ENCODE measurements around the gene MPRIP.
"Not testable (repeated sequence)": the region's sequence is repeated elsewhere in the genome, so short reads cannot be mapped to it uniquely, and the experiment has no call there.

MPRIP gene

DNA sequence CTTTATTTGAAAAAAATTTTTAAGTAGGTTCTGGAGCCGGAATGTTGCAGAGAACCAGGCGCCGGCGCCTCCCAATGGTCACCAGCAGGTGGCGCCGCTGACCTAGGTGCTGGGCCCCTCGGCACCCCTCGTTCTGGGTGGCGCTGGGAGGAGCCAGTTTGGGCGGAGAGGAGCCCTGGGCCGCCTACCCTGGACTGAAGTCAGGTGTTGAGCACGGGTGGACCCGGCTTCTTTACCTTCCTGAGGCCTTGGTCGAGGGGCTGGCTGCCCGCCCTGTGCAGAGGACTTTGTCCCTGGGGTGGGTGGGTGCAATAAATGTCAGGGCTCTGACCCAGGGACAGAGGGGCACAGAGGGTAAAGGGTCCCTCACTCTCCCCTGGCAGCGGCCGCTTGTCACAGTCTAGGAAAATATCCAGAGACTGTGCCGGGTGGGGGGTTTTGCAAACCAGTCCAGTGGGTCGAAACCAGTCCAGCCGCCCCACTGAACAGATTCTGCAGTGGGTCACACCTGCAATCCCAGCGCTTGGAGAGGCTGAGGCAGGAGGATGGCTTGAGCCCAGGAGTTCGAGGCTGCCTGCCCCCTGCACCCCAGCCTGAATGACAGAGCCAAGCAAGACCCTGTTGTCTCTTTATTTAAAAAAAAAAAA is 40.3 kb upstream of the MPRIP start:
- peak; percentile 95 for ATAC-seq
- TF ChIP-seq, protein P1, sequence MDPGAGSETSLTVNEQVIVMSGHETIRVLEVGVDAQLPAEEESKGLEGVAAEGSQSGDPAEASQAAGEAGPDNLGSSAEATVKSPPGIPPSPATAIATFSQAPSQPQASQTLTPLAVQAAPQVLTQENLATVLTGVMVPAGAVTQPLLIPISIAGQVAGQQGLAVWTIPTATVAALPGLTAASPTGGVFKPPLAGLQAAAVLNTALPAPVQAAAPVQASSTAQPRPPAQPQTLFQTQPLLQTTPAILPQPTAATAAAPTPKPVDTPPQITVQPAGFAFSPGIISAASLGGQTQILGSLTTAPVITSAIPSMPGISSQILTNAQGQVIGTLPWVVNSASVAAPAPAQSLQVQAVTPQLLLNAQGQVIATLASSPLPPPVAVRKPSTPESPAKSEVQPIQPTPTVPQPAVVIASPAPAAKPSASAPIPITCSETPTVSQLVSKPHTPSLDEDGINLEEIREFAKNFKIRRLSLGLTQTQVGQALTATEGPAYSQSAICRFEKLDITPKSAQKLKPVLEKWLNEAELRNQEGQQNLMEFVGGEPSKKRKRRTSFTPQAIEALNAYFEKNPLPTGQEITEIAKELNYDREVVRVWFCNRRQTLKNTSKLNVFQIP (CRISPR knock-in tag; IDR thresholded peaks at IDR 0.05; ENCODE audit: borderline replicate concordance, low read depth), result no peak
- TF ChIP-seq PPARA (CRISPR knock-in tag; IDR thresholded peaks at IDR 0.05; ENCODE audit: borderline replicate concordance) (no peak), ZFP3 (CRISPR knock-in tag; IDR thresholded peaks at IDR 0.05) (no peak), ISL1 (CRISPR knock-in tag; IDR thresholded peaks at IDR 0.05) (no peak)
- TF ChIP-seq, protein P2, sequence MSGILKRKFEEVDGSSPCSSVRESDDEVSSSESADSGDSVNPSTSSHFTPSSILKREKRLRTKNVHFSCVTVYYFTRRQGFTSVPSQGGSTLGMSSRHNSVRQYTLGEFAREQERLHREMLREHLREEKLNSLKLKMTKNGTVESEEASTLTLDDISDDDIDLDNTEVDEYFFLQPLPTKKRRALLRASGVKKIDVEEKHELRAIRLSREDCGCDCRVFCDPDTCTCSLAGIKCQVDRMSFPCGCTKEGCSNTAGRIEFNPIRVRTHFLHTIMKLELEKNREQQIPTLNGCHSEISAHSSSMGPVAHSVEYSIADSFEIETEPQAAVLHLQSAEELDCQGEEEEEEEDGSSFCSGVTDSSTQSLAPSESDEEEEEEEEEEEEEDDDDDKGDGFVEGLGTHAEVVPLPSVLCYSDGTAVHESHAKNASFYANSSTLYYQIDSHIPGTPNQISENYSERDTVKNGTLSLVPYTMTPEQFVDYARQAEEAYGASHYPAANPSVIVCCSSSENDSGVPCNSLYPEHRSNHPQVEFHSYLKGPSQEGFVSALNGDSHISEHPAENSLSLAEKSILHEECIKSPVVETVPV (CRISPR knock-in tag; IDR thresholded peaks at IDR 0.05), result no peak

DNA sequence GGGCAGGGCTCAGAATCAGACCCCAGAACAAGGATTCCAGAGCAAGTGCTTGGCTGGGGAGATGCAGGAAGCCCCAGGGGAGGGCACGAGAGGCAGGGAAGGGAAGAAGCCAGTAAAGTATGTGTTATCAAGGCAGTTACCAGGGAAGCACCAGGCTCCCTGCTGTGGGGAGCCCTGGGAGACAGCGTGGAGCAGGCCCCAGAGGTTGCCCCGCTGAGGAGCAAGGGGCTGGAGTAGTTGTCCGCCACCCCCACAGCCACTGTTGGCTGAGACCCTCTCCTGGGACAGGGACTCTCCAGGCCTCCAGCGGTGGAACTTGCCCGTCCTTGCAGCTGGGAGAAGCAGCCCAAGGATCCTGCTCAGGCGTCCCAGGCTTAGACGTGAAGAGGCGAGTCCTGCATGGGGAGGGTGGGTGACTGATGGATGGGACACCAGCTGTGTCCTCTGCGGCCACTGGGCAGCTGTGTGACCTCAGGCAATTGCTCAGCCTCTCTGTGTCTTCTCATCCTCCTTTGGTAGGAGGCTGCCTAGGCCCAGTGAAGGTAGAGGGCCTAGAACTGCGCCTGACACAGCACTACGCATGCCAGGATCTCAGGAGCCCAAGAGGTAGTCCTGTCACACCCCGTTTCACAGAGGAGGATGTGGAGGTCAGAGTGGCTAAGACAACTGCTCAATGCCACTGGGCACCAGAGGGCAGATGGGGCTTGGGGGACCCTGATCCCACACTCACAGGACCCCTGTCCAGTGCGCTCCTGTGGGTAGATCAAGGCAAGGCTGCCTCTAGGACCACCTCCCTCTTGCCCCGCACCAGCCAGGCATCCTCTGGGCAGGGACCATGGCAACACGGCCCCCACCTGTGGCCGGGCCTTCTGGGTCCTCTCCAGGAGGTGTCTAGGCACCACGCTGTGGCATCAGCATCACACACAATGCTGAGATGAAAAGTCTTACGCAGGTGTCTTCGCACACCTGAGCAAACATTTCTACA is 39.2 kb upstream of the MPRIP start:
- not testable (repeated sequence) for ATAC-seq

DNA sequence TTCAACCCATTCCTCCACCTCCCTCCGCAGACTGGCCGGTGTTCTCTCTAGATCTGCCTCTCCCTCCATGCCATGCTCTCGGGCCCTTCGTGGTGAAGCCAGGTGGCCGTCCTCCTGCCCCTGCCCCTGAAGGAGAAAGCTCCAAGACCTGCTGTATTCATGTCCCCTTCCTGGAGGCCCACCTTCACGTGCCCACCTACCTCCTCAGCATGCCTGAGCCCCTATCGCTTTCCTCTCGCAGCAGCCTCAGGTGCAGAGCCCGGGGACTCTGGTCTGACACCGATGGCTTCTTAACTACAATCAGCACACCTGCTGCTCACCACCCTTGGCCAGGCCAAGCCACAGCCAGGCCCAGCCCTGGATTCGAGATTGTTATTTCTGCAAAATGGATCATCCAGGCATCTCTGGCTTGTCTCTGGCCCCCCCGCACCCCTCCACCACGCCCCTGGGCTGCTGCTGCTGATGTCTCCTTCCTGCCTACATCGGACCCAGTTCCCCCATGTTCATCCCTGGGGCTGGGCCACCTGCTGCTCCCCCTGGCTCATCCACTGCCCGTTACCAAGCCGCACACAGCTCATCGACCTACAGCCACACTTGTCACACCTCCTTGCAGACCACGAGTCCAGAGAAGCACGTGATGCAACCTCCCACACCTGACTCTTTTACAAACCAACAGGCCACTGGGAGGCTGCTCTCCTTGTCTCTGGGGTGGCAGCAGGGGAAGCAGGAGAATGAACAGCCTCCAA is 37.8 kb upstream of the MPRIP start:
- TF ChIP-seq ISL1 (CRISPR knock-in tag; IDR thresholded peaks at IDR 0.05) (no peak), ZNF8 (CRISPR knock-in tag; IDR thresholded peaks at IDR 0.05) (no peak), GLIS3 (CRISPR knock-in tag; IDR thresholded peaks at IDR 0.05) (no peak), ZNF70 (CRISPR knock-in tag; IDR thresholded peaks at IDR 0.05) (no peak), TOX (CRISPR knock-in tag; IDR thresholded peaks at IDR 0.05; ENCODE audit: borderline replicate concordance) (no peak), PPARA (CRISPR knock-in tag; IDR thresholded peaks at IDR 0.05; ENCODE audit: borderline replicate concordance) (no peak), ZFP30 (CRISPR knock-in tag; IDR thresholded peaks at IDR 0.05) (no peak), TCF4 (CRISPR knock-in tag; IDR thresholded peaks at IDR 0.05; ENCODE audit: borderline replicate concordance) (no peak), ZFP3 (CRISPR knock-in tag; IDR thresholded peaks at IDR 0.05) (no peak), ZC3H10 (CRISPR knock-in tag; IDR thresholded peaks at IDR 0.05) (no peak), ARNTL (CRISPR knock-in tag; IDR thresholded peaks at IDR 0.05; ENCODE audit: borderline replicate concordance, low read depth) (no peak), SNAI2 (CRISPR knock-in tag; IDR thresholded peaks at IDR 0.05) (no peak)
- TF ChIP-seq, protein P3, sequence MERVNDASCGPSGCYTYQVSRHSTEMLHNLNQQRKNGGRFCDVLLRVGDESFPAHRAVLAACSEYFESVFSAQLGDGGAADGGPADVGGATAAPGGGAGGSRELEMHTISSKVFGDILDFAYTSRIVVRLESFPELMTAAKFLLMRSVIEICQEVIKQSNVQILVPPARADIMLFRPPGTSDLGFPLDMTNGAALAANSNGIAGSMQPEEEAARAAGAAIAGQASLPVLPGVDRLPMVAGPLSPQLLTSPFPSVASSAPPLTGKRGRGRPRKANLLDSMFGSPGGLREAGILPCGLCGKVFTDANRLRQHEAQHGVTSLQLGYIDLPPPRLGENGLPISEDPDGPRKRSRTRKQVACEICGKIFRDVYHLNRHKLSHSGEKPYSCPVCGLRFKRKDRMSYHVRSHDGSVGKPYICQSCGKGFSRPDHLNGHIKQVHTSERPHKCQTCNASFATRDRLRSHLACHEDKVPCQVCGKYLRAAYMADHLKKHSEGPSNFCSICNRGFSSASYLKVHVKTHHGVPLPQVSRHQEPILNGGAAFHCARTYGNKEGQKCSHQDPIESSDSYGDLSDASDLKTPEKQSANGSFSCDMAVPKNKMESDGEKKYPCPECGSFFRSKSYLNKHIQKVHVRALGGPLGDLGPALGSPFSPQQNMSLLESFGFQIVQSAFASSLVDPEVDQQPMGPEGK (CRISPR knock-in tag; IDR thresholded peaks at IDR 0.05; ENCODE audit: borderline replicate concordance), result no peak
- TF ChIP-seq, protein P1 (CRISPR knock-in tag; IDR thresholded peaks at IDR 0.05; ENCODE audit: borderline replicate concordance, low read depth), result no peak
- TF ChIP-seq, protein P2 (CRISPR knock-in tag; IDR thresholded peaks at IDR 0.05), result no peak
- TF ChIP-seq, protein P4, sequence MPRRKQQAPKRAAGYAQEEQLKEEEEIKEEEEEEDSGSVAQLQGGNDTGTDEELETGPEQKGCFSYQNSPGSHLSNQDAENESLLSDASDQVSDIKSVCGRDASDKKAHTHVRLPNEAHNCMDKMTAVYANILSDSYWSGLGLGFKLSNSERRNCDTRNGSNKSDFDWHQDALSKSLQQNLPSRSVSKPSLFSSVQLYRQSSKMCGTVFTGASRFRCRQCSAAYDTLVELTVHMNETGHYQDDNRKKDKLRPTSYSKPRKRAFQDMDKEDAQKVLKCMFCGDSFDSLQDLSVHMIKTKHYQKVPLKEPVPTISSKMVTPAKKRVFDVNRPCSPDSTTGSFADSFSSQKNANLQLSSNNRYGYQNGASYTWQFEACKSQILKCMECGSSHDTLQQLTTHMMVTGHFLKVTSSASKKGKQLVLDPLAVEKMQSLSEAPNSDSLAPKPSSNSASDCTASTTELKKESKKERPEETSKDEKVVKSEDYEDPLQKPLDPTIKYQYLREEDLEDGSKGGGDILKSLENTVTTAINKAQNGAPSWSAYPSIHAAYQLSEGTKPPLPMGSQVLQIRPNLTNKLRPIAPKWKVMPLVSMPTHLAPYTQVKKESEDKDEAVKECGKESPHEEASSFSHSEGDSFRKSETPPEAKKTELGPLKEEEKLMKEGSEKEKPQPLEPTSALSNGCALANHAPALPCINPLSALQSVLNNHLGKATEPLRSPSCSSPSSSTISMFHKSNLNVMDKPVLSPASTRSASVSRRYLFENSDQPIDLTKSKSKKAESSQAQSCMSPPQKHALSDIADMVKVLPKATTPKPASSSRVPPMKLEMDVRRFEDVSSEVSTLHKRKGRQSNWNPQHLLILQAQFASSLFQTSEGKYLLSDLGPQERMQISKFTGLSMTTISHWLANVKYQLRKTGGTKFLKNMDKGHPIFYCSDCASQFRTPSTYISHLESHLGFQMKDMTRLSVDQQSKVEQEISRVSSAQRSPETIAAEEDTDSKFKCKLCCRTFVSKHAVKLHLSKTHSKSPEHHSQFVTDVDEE (CRISPR knock-in tag; IDR thresholded peaks at IDR 0.05), result no peak
- no peak for ATAC-seq

DNA sequence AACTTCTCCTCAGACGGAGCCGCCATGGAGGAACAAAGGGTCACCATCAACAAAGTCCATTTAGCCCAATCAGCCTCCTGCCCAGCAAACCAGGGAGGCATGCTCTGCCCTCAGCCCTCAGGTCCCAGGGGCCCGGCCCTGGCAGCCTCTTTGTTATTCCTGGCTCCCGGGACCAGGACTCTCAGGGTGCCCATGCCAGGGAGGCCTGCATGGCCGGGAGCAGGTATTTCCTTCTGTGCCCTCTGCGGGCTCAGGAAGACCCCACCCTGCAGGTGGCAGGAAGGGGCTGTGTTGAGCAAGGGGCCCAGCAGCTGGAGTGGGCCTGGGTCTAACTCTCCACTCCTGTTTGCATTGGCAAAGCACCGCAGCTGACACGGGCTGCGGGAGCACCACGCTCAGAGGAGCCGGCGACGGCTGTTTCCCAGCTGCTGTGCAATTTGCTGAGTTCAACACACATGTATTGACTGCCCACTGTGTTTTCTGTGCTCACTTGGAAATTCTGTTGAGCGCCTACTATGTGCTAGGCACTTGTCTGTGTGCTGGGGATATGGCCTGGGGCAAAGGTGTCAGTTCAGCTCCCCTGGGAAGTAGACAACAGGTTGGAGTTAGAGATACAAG is 37.2 kb upstream of the MPRIP start:
- ATAC-seq, result not testable (repeated sequence)

DNA sequence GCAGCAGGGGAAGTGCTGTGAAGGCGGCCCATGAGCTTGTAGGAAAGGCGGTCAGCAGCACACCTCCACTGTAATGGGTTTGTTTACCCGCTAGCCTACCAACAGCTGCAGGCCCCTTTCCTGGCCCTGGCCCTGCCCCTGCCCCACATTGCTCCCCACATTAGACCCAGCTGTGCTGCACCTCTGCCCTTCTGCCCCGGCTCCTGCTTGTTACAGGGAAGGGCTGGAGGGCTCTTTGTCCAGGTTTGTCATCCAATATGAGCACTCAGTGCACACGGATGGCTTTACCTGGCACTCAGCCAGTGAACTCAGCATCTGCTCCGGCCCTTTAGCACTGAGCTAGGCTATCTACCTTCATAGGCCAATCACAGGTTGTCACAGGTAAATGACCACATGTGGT is 34.4 kb upstream of the MPRIP start:
- not testable (repeated sequence) for ATAC-seq

DNA sequence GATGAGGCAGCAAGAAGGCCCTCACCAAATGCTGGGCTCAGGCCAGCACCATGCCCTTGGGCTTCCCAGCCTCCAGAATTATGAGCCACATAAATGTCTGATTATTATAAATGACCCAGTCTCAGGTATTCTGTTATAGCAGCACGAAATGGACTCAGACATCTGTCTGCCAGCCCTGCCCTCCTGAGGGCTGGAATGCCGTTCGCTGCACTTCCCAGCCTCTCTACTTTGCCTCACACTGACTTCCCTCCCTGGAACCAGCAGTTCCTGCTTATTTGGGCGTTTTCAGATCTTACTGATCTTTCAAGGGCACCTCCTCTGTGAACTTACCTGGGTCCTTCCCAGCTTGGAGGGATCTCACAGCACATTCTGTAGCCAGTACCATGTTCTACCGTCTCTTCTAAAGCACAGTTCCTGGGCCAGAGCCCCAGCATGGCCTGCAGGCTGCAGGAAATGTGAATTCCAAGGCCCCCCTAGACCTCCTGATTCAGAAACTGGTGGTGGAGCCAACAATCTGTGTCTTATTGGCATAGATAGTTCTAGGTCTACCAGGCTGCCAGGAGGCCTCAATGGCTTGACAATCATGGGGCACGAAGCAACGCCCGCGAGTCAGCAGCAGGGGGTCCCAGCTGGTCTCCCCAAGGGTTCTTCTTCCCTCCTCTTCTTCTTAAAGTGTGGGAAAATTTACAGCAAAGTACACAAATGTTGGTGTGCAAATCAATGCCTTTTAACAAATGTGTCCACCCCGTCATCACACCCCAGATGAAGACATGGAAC is 33.4 kb upstream of the MPRIP start:
- not testable (repeated sequence) for ATAC-seq

All from SK-N-SH treated with all-trans-retinoic acid at 6 μM for 48 hours (cell line).